NCI-H1436 (cell line): ENCODE measurements around the gene KCTD14.
"Not testable (repeated sequence)": the region's sequence is repeated elsewhere in the genome, so short reads cannot be mapped to it uniquely, and the experiment has no call there.

Source experiments
- DNase-seq: peaks from one replicate; lab custom pipeline; 2025; lab: John Stamatoyannopoulos, UW

KCTD14 gene

GRCh38 chr11:78046486-78046854 is 23.4 kb upstream of the KCTD14 start:
- no peak for DNase-seq

DNA sequence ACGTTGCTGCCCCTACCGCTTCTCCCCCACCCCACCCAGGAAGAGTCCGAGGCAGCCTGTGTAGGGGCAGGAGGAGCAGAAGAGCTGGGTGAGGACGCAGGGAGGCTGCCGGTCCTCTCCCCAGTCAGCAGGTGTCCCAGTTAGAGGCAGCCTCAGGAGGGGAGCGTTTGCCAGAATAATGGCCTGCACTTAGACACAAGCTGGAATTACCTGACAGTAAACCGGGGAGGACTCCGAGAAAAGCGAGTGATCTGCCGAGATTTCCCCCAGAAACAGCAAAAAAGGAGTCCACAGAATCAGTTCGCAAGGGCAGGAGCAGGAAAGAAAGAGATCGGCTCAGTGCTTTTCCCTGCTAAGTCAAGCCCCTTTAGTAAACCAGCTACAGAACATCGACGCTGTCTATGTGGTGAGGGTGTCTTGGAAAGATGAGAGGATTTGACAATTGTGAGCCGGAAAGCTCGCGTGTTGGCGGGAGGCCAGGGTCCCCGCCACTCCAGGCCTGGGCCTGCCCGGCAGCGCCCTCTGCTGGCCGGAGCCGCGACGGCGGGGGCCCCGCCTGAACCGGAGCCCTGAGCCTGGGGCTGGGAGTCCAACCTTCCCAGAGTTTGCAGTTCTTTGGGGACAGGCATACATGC is 22.9 kb upstream of the KCTD14 start:
- peak; percentile 64 for DNase-seq

GRCh38 chr11:78044706-78045105 is 21.6 kb upstream of the KCTD14 start:
- DNase-seq, result no peak

DNA sequence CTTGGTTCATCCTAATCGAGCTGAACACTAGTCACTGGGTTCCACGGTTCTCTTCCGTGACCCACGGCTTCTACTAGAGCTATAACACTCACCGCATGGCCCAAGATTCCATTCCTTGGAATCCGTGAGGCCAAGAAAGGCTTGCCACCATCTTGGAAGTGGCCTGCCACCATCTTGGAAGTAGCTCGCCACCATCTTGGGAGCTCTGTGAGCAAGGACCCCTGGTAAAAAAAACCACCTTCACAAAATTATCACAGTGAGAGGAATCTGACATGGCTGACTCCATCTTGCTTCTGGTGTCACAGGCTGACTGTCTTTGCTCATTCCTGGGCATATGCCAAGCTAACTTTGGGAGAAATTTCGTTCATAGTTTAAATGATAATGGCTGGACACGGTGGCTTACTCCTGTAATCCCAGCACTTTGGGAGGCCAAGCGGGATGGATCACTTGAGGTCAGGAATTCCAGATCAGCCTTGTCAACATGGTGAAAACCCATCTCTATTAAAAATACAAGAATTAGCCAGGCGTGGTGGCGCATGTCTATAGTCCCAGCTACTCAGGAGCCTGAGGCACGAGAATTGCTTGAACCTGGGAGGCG is 18.9 kb upstream of the KCTD14 start:
- DNase-seq, result no peak

DNA sequence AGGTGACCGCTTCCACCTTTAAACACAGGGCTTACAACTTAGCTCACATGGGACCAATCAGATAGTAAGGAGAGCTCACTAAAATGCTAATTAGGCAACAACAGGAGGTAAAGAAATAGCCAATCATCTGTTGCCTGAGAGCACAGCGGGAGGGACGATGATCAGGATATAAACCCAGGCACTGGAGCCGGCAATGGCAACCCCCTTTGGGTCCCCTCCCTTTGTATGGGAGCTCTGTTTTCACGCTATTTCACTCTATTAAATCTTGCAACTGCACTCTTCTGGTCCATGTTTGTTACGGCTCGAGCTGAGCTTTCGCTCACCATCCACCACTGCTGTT is 18.3 kb upstream of the KCTD14 start:
- not testable (repeated sequence) for DNase-seq

DNA sequence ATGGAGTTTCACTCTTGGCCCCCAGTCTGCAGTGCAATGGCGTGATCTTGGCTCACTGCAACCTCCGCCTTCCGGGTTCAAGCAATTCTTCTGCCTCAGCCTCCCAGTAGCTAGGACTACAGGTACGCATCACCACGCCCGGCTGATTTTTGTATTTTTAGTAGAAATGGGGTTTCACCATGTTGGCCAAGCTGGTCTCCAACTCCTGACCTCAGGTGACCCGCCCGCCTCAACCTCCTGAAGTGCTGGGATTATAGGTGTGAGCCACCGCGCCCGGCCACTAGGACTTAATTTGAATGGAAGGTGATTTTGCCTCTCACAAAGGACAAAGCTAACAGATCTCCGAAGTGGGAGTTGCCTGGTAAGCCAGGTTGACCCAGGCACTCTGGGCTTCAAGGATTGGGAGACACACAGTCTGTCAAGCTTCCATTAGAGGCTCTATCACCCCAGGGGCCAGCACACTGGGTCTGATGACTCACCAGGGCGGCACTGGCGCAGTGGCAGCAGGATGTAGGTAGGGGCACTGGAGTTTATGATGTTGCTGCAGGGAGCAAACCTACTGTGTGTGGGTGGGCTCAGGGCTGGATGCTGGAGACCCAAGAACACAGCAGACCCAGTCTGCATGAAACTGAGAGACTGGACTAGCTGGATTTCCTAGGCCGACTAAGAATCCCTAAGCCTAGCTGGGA is 17.8 kb upstream of the KCTD14 start:
- no peak for DNase-seq

DNA sequence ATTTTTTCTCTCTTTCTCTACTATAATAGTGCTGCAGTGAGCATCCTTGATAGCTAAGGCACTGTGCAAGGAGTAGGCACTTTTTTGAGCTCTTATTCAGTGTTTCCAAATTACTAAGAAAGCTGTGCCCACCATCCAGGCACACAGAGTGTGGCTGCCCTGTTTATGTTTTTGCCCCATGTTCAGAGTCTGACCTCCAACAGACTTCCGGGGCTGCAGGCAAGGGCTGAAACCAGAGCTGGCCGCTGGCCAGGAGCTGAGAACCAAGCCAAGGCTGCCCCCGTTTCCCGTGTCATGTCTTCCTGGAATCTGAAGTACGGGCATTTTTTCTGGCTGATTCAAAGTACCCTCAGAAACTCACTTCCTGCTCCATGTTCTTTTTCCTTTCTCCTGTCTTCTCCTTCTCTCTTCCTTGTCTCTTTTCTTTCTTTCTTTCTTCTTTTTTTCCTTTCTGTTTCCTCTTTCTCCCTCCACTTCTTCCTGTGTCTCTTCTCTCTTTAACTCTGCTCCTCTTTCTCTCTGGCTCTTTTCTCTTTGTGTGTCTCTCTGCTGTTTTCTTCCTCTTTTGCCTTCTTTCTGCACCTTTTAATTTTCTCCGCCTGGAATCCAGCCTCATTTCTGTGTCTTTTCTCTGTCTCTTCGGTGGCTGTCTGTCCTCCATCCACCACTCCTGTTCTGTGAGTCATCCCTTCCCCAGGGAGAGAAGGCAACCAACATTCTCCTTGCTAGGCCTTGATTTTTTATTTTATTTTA is 17.0 kb upstream of the KCTD14 start:
- DNase-seq, result no peak

GRCh38 chr11:78039391-78039918 is 16.4 kb upstream of the KCTD14 start:
- no peak for DNase-seq

GRCh38 chr11:78038697-78039313 is 15.7 kb upstream of the KCTD14 start:
- DNase-seq, result no peak

- no peak for DNase-seq
These were observed 14.9 kb upstream of the KCTD14 start for GRCh38 chr11:78037825-78038620.

GRCh38 chr11:78037056-78037455 is 14.0 kb upstream of the KCTD14 start:
- DNase-seq, result no peak

GRCh38 chr11:78036313-78036712 is 13.2 kb upstream of the KCTD14 start:
- no peak for DNase-seq

DNA sequence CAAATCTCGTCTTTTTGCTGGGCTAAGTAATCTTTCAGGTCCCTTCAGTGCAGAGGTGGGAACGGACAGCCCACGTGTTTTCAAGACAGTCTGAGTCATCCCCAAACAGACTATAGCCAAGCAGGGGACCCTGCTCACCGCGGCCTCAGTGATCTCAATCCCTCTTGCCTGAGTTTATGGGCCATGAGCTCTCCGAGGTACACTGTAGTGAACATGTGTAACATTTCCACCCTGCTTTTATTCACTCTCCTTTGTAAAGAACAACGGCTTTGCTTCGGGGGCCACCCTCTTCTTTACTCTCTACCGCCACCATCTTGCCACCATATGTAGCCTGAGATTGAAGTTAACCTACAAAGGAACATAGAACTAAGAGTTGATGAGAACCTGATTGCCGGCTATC is 11.5 kb upstream of the KCTD14 start:
- no peak for DNase-seq

GRCh38 chr11:78033040-78033439 is 10.0 kb upstream of the KCTD14 start:
- DNase-seq, result no peak

DNA sequence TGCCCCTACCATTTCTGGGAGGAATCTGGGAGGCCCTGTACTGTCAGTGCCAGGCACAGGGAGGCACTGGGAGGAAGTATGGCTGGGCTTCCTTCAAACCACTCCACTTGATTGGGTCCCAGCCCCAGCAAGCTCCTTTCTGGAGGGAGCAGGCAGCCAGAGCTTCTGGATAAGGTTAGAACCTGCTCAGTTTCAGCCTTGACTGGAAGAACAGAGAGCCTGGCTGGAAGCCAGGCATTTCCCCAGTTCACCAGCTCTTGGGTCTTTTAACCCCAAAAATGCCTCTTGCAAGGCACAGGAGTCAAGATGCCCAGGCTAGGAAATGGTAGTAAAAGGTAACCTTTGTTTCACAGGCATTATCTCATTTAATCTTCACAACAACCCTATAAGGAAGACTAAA is 9.0 kb upstream of the KCTD14 start:
- DNase-seq, result no peak

GRCh38 chr11:78031629-78032028 is 8.6 kb upstream of the KCTD14 start:
- no peak for DNase-seq

GRCh38 chr11:78030429-78031325 is 7.6 kb upstream of the KCTD14 start:
- DNase-seq, result peak; percentile 94

GRCh38 chr11:78028423-78028822 is 5.3 kb upstream of the KCTD14 start:
- DNase-seq, result not testable (repeated sequence)

- DNase-seq, result no peak
These were observed 4.7 kb upstream of the KCTD14 start for GRCh38 chr11:78027759-78028158.

- DNase-seq, result no peak
These were observed 2.3 kb upstream of the KCTD14 start for GRCh38 chr11:78025378-78025777.
